PFSK-1 (cell line): ENCODE results near the gene RAD51B.

Source experiments
- FOXP2 ChIP-seq: optimal IDR thresholded peaks from 2 replicates; pipeline ENCODE3; 2011; ENCODE audit warnings: borderline replicate concordance, control low read depth, inconsistent platforms; ENCODE audit not compliant: insufficient read depth; ENCODE audit errors: extremely low read length, extremely low read depth
- POLR2AphosphoS5 ChIP-seq: IDR thresholded peaks from 2 replicates; pipeline ENCODE4 v1.6.1; 2012; ENCODE audit warnings: low read depth, mild to moderate bottlenecking, control low read depth, low read length, moderate library complexity
- REST ChIP-seq, 2 experiments: IDR thresholded peaks; 2 replicates each; pipeline versions ENCODE4 v1.6.1 to v1.8.0; 2011 to 2012; ENCODE audit warnings: low read depth in 2 of 2, low read length in 2 of 2, control low read depth in 1 of 2, inconsistent platforms in 1 of 2, mild to moderate bottlenecking in 1 of 2, moderate library complexity in 1 of 2; ENCODE audit not compliant: insufficient read depth in 1 of 2
- SIN3A ChIP-seq: IDR thresholded peaks from 2 replicates; pipeline ENCODE4 v1.6.1; 2012; ENCODE audit warnings: mild to moderate bottlenecking, low read length, moderate library complexity, borderline replicate concordance; ENCODE audit not compliant: insufficient read depth
- TAF1 ChIP-seq: IDR thresholded peaks from 2 replicates; pipeline ENCODE4 v1.6.1; 2012; ENCODE audit warnings: low read length, control low read depth, borderline replicate concordance; ENCODE audit not compliant: insufficient read depth

RAD51B gene

GRCh38 chr14:68211886-68212285 is 392.3 kb downstream of the RAD51B start:
- TF ChIP-seq FOXP2: no peak
- no peak for TF ChIP-seq TAF1
- no peak for TF ChIP-seq SIN3A
- TF ChIP-seq POLR2AphosphoS5: no peak
- TF ChIP-seq REST (IDR thresholded peaks at IDR 0.05; ENCODE audit: insufficient read depth in 1 of 2, low read depth in 2 of 2, low read length in 2 of 2): no peak

- no peak for TF ChIP-seq POLR2AphosphoS5
- no peak for TF ChIP-seq REST (IDR thresholded peaks at IDR 0.05; ENCODE audit: insufficient read depth in 1 of 2, low read depth in 2 of 2, low read length in 2 of 2)
- TF ChIP-seq FOXP2: no peak
- no peak for TF ChIP-seq SIN3A
- no peak for TF ChIP-seq TAF1
Measured at GRCh38 chr14:68212361-68212760, 392.8 kb downstream of the RAD51B start.

GRCh38 chr14:68214431-68214830 is 394.9 kb downstream of the RAD51B start:
- TF ChIP-seq REST (IDR thresholded peaks at IDR 0.05; ENCODE audit: insufficient read depth in 1 of 2, low read depth in 2 of 2, low read length in 2 of 2): no peak
- no peak for TF ChIP-seq SIN3A
- TF ChIP-seq FOXP2: no peak
- no peak for TF ChIP-seq POLR2AphosphoS5
- no peak for TF ChIP-seq TAF1

GRCh38 chr14:68215629-68216028 is 396.1 kb downstream of the RAD51B start:
- TF ChIP-seq FOXP2: no peak
- no peak for TF ChIP-seq TAF1
- no peak for TF ChIP-seq SIN3A
- TF ChIP-seq POLR2AphosphoS5: no peak
- no peak for TF ChIP-seq REST (IDR thresholded peaks at IDR 0.05; ENCODE audit: insufficient read depth in 1 of 2, low read depth in 2 of 2, low read length in 2 of 2)

GRCh38 chr14:68216079-68216478 is 396.5 kb downstream of the RAD51B start:
- TF ChIP-seq FOXP2: no peak
- TF ChIP-seq TAF1: no peak
- no peak for TF ChIP-seq REST (IDR thresholded peaks at IDR 0.05; ENCODE audit: insufficient read depth in 1 of 2, low read depth in 2 of 2, low read length in 2 of 2)
- no peak for TF ChIP-seq SIN3A
- TF ChIP-seq POLR2AphosphoS5: no peak
